Stimulated activated CD8-positive, alpha-beta memory T cell treated with anti-CD3 and anti-CD28 coated beads, Interleukin-15, amount 100 ng/mL, for 48 hours (primary cell): ENCODE measurements around the gene DUOX2.
"Not testable (repeated sequence)": the region's sequence is repeated elsewhere in the genome, so short reads cannot be mapped to it uniquely, and the experiment has no call there.

Experiments used
- DNase-seq, 2 donors: peaks; one replicate each; pipeline ENCODE4 v3.0.0-alpha.2; 2020; ENCODE audit warnings: low read depth in 2 of 2

The DUOX2 gene

GRCh38 chr15:45100884-45101625 is 12.9 kb downstream of the DUOX2 start:
- DNase-seq, result no peak

GRCh38 chr15:45099549-45100165 is 14.3 kb downstream of the DUOX2 start:
- DNase-seq, result no peak

- no peak for DNase-seq
Observed at GRCh38 chr15:45097466-45097865, 16.5 kb downstream of the DUOX2 start.

- no peak for DNase-seq
Observed at GRCh38 chr15:45095661-45096060, 18.3 kb downstream of the DUOX2 start.

- DNase-seq, result no peak
Observed at GRCh38 chr15:45094358-45094730, 19.6 kb downstream of the DUOX2 start.

GRCh38 chr15:45093622-45094357 is 20.2 kb downstream of the DUOX2 start:
- no peak for DNase-seq

GRCh38 chr15:45093013-45093412 is 21.0 kb downstream of the DUOX2 start:
- DNase-seq, result no peak

GRCh38 chr15:45091576-45091975 is 22.4 kb downstream of the DUOX2 start:
- no peak for DNase-seq

GRCh38 chr15:45091161-45091560 is 22.8 kb downstream of the DUOX2 start:
- DNase-seq, result no peak

GRCh38 chr15:45089712-45090373 is 24.1 kb downstream of the DUOX2 start:
- DNase-seq, result no peak

GRCh38 chr15:45088801-45089711 is 24.9 kb downstream of the DUOX2 start:
- no peak for DNase-seq

- no peak for DNase-seq
Observed at GRCh38 chr15:45087513-45087912, 26.5 kb downstream of the DUOX2 start.

- no peak for DNase-seq
Observed at GRCh38 chr15:45084163-45084562, 29.8 kb downstream of the DUOX2 start.

GRCh38 chr15:45083223-45083622 is 30.7 kb downstream of the DUOX2 start:
- no peak for DNase-seq

GRCh38 chr15:45082412-45082811 is 31.6 kb downstream of the DUOX2 start:
- DNase-seq, result not testable (repeated sequence)

GRCh38 chr15:45080593-45080992 is 33.4 kb downstream of the DUOX2 start:
- DNase-seq, result not testable (repeated sequence)

GRCh38 chr15:45079628-45080246 is 34.2 kb downstream of the DUOX2 start:
- not testable (repeated sequence) for DNase-seq

GRCh38 chr15:45079201-45079600 is 34.8 kb downstream of the DUOX2 start:
- DNase-seq, result not testable (repeated sequence)

GRCh38 chr15:45077391-45077790 is 36.6 kb downstream of the DUOX2 start:
- DNase-seq, result not testable (repeated sequence)

GRCh38 chr15:45075440-45076320 is 38.3 kb downstream of the DUOX2 start:
- not testable (repeated sequence) for DNase-seq
